Esophagus muscularis mucosa (tissue), 4 donors: ENCODE results near the gene CBLC. TPM values are rescaled to one million over a fixed set of nuclear protein-coding genes. Genes with fewer than 3 reads are reported as not detected.

Source experiments
- DNase-seq: peaks from one replicate; pipeline ENCODE4 v3.0.0-alpha.2; 2017; ENCODE audit errors: extremely low spot score
- H3K27ac ChIP-seq, 4 donors: fragments of 200-600 bp; sonication (generic); replicated peaks in 1 of 4; 1 replicate in 3 of 4; 2 replicates in 1 of 4; pipeline ENCODE4 v1.5.1; 2016 to 2019; ENCODE audit warnings: mild to moderate bottlenecking in 1 of 4
- H3K27me3 ChIP-seq, 4 donors: fragments of 200-600 bp; sonication (generic); one replicate each; pipeline versions ENCODE4 v1.5.1 to v1.6.0; 2016 to 2019
- H3K36me3 ChIP-seq, 4 donors: fragments of 200-600 bp; sonication (generic); one replicate each; pipeline ENCODE4 v1.5.1; 2016 to 2019
- H3K4me1 ChIP-seq, 4 donors: fragments of 200-600 bp; sonication (generic); one replicate each; pipeline ENCODE4 v1.5.1; 2016 to 2019
- H3K4me3 ChIP-seq, 4 donors: fragments of 200-600 bp; sonication (generic); 1 replicate in 2 of 4; 2 replicates in 2 of 4; pipeline ENCODE4 v1.5.1; 2016 to 2019; ENCODE audit warnings: mild to moderate bottlenecking in 4 of 4, moderate library complexity in 1 of 4
- H3K9me3 ChIP-seq, 4 donors: fragments of 200-600 bp; sonication (generic); 1 replicate in 3 of 4; 2 replicates in 1 of 4; pipeline ENCODE4 v1.5.1; 2016 to 2019
- CTCF ChIP-seq, 3 experiments: fragments of 200-600 bp in 2 of 3; fragments of 450-650 bp in 1 of 3; sonication (generic) in 2 of 3; IDR thresholded peaks; one replicate each; pipeline ENCODE4 v1.5.1; 2017 to 2019; ENCODE audit warnings: antibody characterized with exemption in 3 of 3, mild to moderate bottlenecking in 2 of 3, moderate library complexity in 1 of 3
- EP300 ChIP-seq: sonication (generic); formaldehyde crosslinking; IDR thresholded peaks from one replicate; pipeline ENCODE4 v1.6.1; 2017; ENCODE audit warnings: antibody characterized with exemption
- POLR2A ChIP-seq: fragments of 450-650 bp; IDR thresholded peaks from one replicate; pipeline ENCODE4 v1.6.1; 2017; ENCODE audit warnings: antibody characterized with exemption, moderate library complexity, mild to moderate bottlenecking, low read depth
- POLR2AphosphoS5 ChIP-seq, 2 donors: sonication (generic); formaldehyde crosslinking; IDR thresholded peaks; one replicate each; pipeline ENCODE4 v1.6.1; 2017; ENCODE audit warnings: antibody characterized with exemption in 2 of 2
- WGBS: methylation state at CpG from one replicate; pipeline ENCODE4 v1.1.5; 2018; 5-methylcytosine and 5-hydroxymethylcytosine counted together
- intact Hi-C: fragments of 100-400 bp; cut with DNase I; formaldehyde crosslinking; loops from one replicate; pipeline ENCODE4 v1.15.1; 2023
- total RNA-seq, 4 donors: library from RNA; depleted of rRNA; stranded (reverse); fragments of >200 nt; gene quantifications; one replicate each; pipeline versions ENCODE4 v1.1.0 to v1.2.1, GENCODE V29; 2016

Gene CBLC
- total RNA-seq, 4 donors from 2014 or later = 0.34 to 0.50 TPM; not detected in 2

- no peak for DNase-seq
- H3K36me3 ChIP-seq = peaks cover 0 to 32% (median 21%) of the 10 kb centered on the region in 4 donors
- peak within 1 kb of the TSS; percentile 89 to 96 (median 94) for H3K27ac ChIP-seq
- no peaks in the 10 kb centered on the region for H3K9me3 ChIP-seq
- WGBS = 3% methylated on average over 4 of the region's 88 CpGs
- H3K4me3 ChIP-seq = peak within 1 kb of the TSS; percentile 75 to 84 (median 80)
- no peaks in the 10 kb centered on the region for H3K27me3 ChIP-seq
- TF ChIP-seq CTCF (IDR thresholded peaks at IDR 0.05) (peak in 1 of 3 experiments; percentile 12), POLR2A (no peak), EP300 (no peak)
- peaks cover 57 to 94% (median 90%) of the 10 kb centered on the region in 4 donors for H3K4me1 ChIP-seq
- intact Hi-C loops = no loop called here
Observed at GRCh38 chr19:44748426-44749254, 29.1 kb upstream of the CBLC start, which contains the start of gene BCL3. Gene BCL3, plus strand, starts transcription at chr19:44748708. Its CDS starts 83 bp downstream, at chr19:44748791.

GRCh38 chr19:44749292-44749691 lies 28.4 kb upstream of the CBLC start:
- DNase-seq = no peak
- intact Hi-C loops = no loop called here
- Histone ChIP-seq H3K27me3 (no peaks in the 10 kb centered on the region), H3K9me3 (no peaks in the 10 kb centered on the region), H3K4me3 (peak overlapping the region; percentile 75 to 84 (median 80)), H3K4me1 (peaks cover 55 to 96% (median 90%) of the 10 kb centered on the region in 4 donors), H3K36me3 (peaks cover 0 to 32% (median 21%) of the 10 kb centered on the region in 4 donors), H3K27ac (peak overlapping the region; percentile 89 to 96 (median 94))
- WGBS = 32% methylated on average over 1 of the region's 1 CpG
- no peak for TF ChIP-seq POLR2AphosphoS5 (IDR thresholded peaks at IDR 0.05)
- no peak for TF ChIP-seq POLR2A
- TF ChIP-seq EP300 = no peak
- no peak for TF ChIP-seq CTCF (IDR thresholded peaks at IDR 0.05)

- no peaks in the 10 kb centered on the region for H3K27me3 ChIP-seq
- intact Hi-C loops = no loop called here
- H3K4me1 ChIP-seq = peaks cover 55 to 96% (median 90%) of the 10 kb centered on the region in 4 donors
- DNase-seq = no peak
- no peaks in the 10 kb centered on the region for H3K9me3 ChIP-seq
- peak overlapping the region; percentile 89 to 96 (median 94) for H3K27ac ChIP-seq
- H3K4me3 ChIP-seq = peak overlapping the region; percentile 75 to 84 (median 80)
- peaks cover 0 to 34% (median 21%) of the 10 kb centered on the region in 4 donors for H3K36me3 ChIP-seq
- 81% methylated on average over 9 of the region's 10 CpGs for WGBS
- no peak for TF ChIP-seq EP300
- TF ChIP-seq POLR2A = no peak
- TF ChIP-seq POLR2AphosphoS5 (IDR thresholded peaks at IDR 0.05) = no peak
- no peak for TF ChIP-seq CTCF (IDR thresholded peaks at IDR 0.05)
Observed at GRCh38 chr19:44749994-44750393, 27.7 kb upstream of the CBLC start.

- H3K27ac ChIP-seq = peak overlapping the region; percentile 89 to 95 (median 90)
- WGBS = 69% methylated on average over 8 of the region's 8 CpGs
- DNase-seq = no peak
- H3K4me1 ChIP-seq = peaks cover 61 to 96% (median 90%) of the 10 kb centered on the region in 4 donors
- peaks cover 0 to 49% (median 26%) of the 10 kb centered on the region in 4 donors for H3K36me3 ChIP-seq
- peak overlapping the region; percentile 51 to 75 (median 56) for H3K4me3 ChIP-seq
- no peak for TF ChIP-seq CTCF (IDR thresholded peaks at IDR 0.05)
- no peak for TF ChIP-seq POLR2AphosphoS5 (IDR thresholded peaks at IDR 0.05)
- no peak for TF ChIP-seq EP300
- intact Hi-C loops = no loop called here
- H3K27me3 ChIP-seq = no peaks in the 10 kb centered on the region
- H3K9me3 ChIP-seq = no peaks in the 10 kb centered on the region
Observed at GRCh38 chr19:44752123-44752815, 25.4 kb upstream of the CBLC start.
